ENCODE measurements around the gene YWHAH. TPM values are rescaled to one million over a fixed set of nuclear protein-coding genes. Genes with fewer than 3 reads are reported as not detected.

YWHAH gene
- total and polyA plus RNA-seq, 2 of the 4 experiments (the other 2 are of a cell fraction): 147 to 173 TPM

DNA sequence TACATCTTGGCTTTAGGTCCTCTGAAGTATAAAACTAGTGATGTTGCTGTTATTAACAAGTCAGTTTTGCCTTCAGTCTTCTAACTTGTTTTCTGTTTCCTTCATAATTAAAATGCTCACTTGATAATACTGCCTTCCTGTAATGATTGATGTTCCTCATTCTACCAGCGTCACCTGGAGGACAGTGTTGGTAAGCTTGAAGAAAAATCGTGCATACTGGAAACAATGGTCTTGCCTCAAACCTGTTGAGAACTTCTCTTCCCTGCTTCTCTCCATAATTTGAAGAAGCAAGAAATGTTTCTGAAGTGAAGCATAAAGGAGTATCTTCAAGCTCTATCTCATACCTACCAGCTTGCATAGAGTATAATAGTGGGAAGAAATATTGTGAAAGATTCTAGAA, 3.0 kb downstream of the YWHAH start:
- no CpG with 5 or more reads among the region's 2 CpGs for WGBS, 2 experiments (ENCODE audit: extremely low coverage in 2 of 2, insufficient read length in 1 of 2)
- Histone ChIP-seq H4K8ac (ENCODE audit: low read depth in 2 of 2, low read length in 2 of 2) (no peak overlapping the region), H3K27ac (ENCODE audit: insufficient read depth, low read length) (no peak overlapping the region), H3K9me3 (ENCODE audit: control insufficient read depth, insufficient read depth, low read length) (no peaks in the 10 kb centered on the region), H3K4ac (ENCODE audit: low read depth, low read length) (no peak overlapping the region), H3K18ac (ENCODE audit: low read depth, low read length) (no peak overlapping the region), H2BK120ac (ENCODE audit: low read depth, low read length) (no peak overlapping the region), H4K5ac (ENCODE audit: low read depth, low read length) (no peak overlapping the region), H2BK5ac (ENCODE audit: low read depth, low read length, poor library complexity, severe bottlenecking) (no peak overlapping the region), H3K4me2 (ENCODE audit: low read depth, low read length) (0 out of 2 replicates have a peak overlapping the region, but pooled peaks have one; percentile 12), H3K9me1 (ENCODE audit: insufficient read depth, low read length) (peaks cover 24% of the 10 kb centered on the region), H3K79me1 (ENCODE audit: low read depth in 1 of 2, low read length in 2 of 2) (peaks cover 18 to 57% of the 10 kb centered on the region in 2 experiments; a peak in 3 of 4 replicates), H2AK5ac (ENCODE audit: low read depth, low read length) (no peak overlapping the region), H3K4me3 (ENCODE audit: insufficient read depth, low read depth, low read length) (no peak overlapping the region), H3K9ac (ENCODE audit: low read depth, low read length) (no peak overlapping the region), H3K4me1 (ENCODE audit: control insufficient read depth, insufficient read depth, low read length) (peaks cover 21% of the 10 kb centered on the region), H3K23ac (ENCODE audit: low read depth, low read length) (no peak overlapping the region), H2AFZ (replicated peaks; ENCODE audit: low read length, poor library complexity) (no peak overlapping the region), H3K27me3 (ENCODE audit: control insufficient read depth, insufficient read depth, low read length) (no peaks in the 10 kb centered on the region), H3K56ac (ENCODE audit: extremely low read depth, insufficient read depth, low read length) (no peak overlapping the region), H3K14ac (replicated peaks; ENCODE audit: low read depth, low read length) (no peak overlapping the region), H2BK20ac (ENCODE audit: low read depth, low read length) (no peak overlapping the region), H2AK9ac (replicated peaks; ENCODE audit: low read depth, low read length, poor library complexity) (no peak overlapping the region), H4K20me1 (ENCODE audit: insufficient read depth, low read length) (peaks cover 56% of the 10 kb centered on the region), H3K36me3 (ENCODE audit: control insufficient read depth, insufficient read depth, low read length) (peaks cover 11% of the 10 kb centered on the region), H2BK15ac (ENCODE audit: low read depth, low read length) (no peak overlapping the region), H4K91ac (ENCODE audit: insufficient read depth, low read depth, low read length) (no peak overlapping the region)
- intact Hi-C loops (cut with micrococcal nuclease): no loop called here
- in situ Hi-C loops (cut with MboI; ENCODE audit: low sequenced_read_pairs): loop anchor here (10.0 kb wide), 1 partner anchor 192 kb away; the partner anchor contains the start of genes DEPDC5 and PRR14L
- no peak for ATAC-seq (ENCODE audit: low read depth)
- no TSS peak for BruUV-seq (replicated peaks)
- CTCF ChIA-PET: no interaction called here
- no peak for DNase-seq
- POLR2A ChIA-PET (ENCODE audit: unreplicated experiment): no interaction called here
- dilution Hi-C loops (cut with HindIII; ENCODE audit: low sequenced_read_pairs, unreplicated experiment): no loop called here
- no peak for TF ChIP-seq NFE2L2 (IDR thresholded peaks at IDR 0.05; ENCODE audit: low read depth, low read length)
- TF ChIP-seq, protein P1, sequence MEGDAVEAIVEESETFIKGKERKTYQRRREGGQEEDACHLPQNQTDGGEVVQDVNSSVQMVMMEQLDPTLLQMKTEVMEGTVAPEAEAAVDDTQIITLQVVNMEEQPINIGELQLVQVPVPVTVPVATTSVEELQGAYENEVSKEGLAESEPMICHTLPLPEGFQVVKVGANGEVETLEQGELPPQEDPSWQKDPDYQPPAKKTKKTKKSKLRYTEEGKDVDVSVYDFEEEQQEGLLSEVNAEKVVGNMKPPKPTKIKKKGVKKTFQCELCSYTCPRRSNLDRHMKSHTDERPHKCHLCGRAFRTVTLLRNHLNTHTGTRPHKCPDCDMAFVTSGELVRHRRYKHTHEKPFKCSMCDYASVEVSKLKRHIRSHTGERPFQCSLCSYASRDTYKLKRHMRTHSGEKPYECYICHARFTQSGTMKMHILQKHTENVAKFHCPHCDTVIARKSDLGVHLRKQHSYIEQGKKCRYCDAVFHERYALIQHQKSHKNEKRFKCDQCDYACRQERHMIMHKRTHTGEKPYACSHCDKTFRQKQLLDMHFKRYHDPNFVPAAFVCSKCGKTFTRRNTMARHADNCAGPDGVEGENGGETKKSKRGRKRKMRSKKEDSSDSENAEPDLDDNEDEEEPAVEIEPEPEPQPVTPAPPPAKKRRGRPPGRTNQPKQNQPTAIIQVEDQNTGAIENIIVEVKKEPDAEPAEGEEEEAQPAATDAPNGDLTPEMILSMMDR (conservative IDR thresholded peaks at IDR 0.05; ENCODE audit: low read depth, low read length): peak; percentile 31
- TF ChIP-seq POLR2A (IDR thresholded peaks at IDR 0.05; ENCODE audit: low read depth, low read length): no peak
- peak; percentile 30 for TF ChIP-seq RAD21 (IDR thresholded peaks at IDR 0.05; ENCODE audit: low read length)
